Stimulated activated CD4-positive, alpha-beta T cell treated with anti-CD3 and anti-CD28 coated beads, Interleukin-2, amount 100 ng/mL, for 4 hours (primary cell): ENCODE data around the gene HSPB8.
"Not testable (repeated sequence)": the region's sequence is repeated elsewhere in the genome, so short reads cannot be mapped to it uniquely, and the experiment has no call there.

Source experiments
- DNase-seq: peaks from one replicate; pipeline ENCODE4 v3.0.0-alpha.2; 2020; ENCODE audit warnings: low read depth

HSPB8 gene

GRCh38 chr12:119206348-119207062 lies 27.8 kb downstream of the HSPB8 start:
- DNase-seq: no peak

GRCh38 chr12:119207063-119207560 lies 28.4 kb downstream of the HSPB8 start:
- no peak for DNase-seq

- DNase-seq: no peak
These were observed 29.9 kb downstream of the HSPB8 start for GRCh38 chr12:119208626-119209061.

- DNase-seq: no peak
These were observed 33.2 kb downstream of the HSPB8 start for GRCh38 chr12:119211884-119212283.

- no peak for DNase-seq
These were observed 37.4 kb downstream of the HSPB8 start for GRCh38 chr12:119216084-119216483.

GRCh38 chr12:119218875-119219274 lies 40.1 kb downstream of the HSPB8 start:
- DNase-seq: not testable (repeated sequence)

- no peak for DNase-seq
These were observed 43.7 kb downstream of the HSPB8 start for GRCh38 chr12:119222222-119222951.

- no peak for DNase-seq
These were observed 46.7 kb downstream of the HSPB8 start for GRCh38 chr12:119225454-119225853.

GRCh38 chr12:119227292-119227691 lies 48.6 kb downstream of the HSPB8 start:
- DNase-seq: no peak

- no peak for DNase-seq
These were observed 50.5 kb downstream of the HSPB8 start for GRCh38 chr12:119229205-119229604.

- no peak for DNase-seq
These were observed 51.1 kb downstream of the HSPB8 start for GRCh38 chr12:119229837-119230236.

- DNase-seq: no peak
These were observed 52.1 kb downstream of the HSPB8 start for GRCh38 chr12:119230807-119231206.

- no peak for DNase-seq
These were observed 53.0 kb downstream of the HSPB8 start for GRCh38 chr12:119231774-119232173.

- DNase-seq: no peak
These were observed 56.5 kb downstream of the HSPB8 start for GRCh38 chr12:119235197-119235751.

GRCh38 chr12:119236372-119236771 lies 57.6 kb downstream of the HSPB8 start:
- DNase-seq: no peak

- no peak for DNase-seq
These were observed 60.3 kb downstream of the HSPB8 start for GRCh38 chr12:119239040-119239439.

GRCh38 chr12:119241049-119241448 lies 62.3 kb downstream of the HSPB8 start:
- DNase-seq: no peak

GRCh38 chr12:119241580-119242169 lies 62.9 kb downstream of the HSPB8 start:
- no peak for DNase-seq
